CD4-positive, alpha-beta T cell (primary cell): Measurements from ENCODE around the gene GALNTL6. TPM values are rescaled to one million over a fixed set of nuclear protein-coding genes. Genes with fewer than 3 reads are reported as not detected.

Source experiments
- ATAC-seq: fragments of 200-7000 bp; cut with Tn5 transposase; one replicate; pipeline ENCODE4 v1.10.0; 2022; ENCODE audit warnings: mild to moderate bottlenecking; ENCODE audit not compliant: poor library complexity
- CTCF ChIA-PET: fragments of 350-600 bp; sonication (Branson Sonifier 250); formaldehyde crosslinking; loops from one replicate; lab custom pipeline; 2021; ENCODE audit warnings: antibody characterized with exemption, inconsistent platforms; lab: Charles Lee
- POLR2A ChIA-PET: fragments of 350-600 bp; sonication (Branson Sonifier 250); formaldehyde crosslinking; loops from one replicate; lab custom pipeline; 2021; ENCODE audit warnings: antibody characterized with exemption, inconsistent platforms; lab: Charles Lee
- DNase-seq, 14 experiments: peaks; one replicate each; pipeline ENCODE4 v3.0.0-alpha.2; 2013 to 2020; ENCODE audit warnings: mixed read lengths in 2 of 14
- H3K27ac ChIP-seq, 2 donors: one replicate each; pipeline versions ENCODE4 v1.5.1 to v1.7.0; 2013; ENCODE audit warnings: low read length in 2 of 2, low read depth in 1 of 2, mild to moderate bottlenecking in 1 of 2
- H3K27me3 ChIP-seq, 2 experiments: 1 replicate in 1 of 2; 2 replicates in 1 of 2; pipeline versions ENCODE4 v1.6.1 to v1.7.0; 2013; ENCODE audit warnings: low read length in 2 of 2, control low read depth in 1 of 2, mild to moderate bottlenecking in 1 of 2, moderate library complexity in 1 of 2; ENCODE audit not compliant: insufficient read depth in 2 of 2, control insufficient read depth in 1 of 2
- H3K36me3 ChIP-seq: one replicate; pipeline ENCODE4 v1.6.1; 2013; ENCODE audit warnings: low read length, control low read depth; ENCODE audit not compliant: insufficient read depth
- H3K4me1 ChIP-seq: one replicate; pipeline ENCODE4 v1.6.1; 2013; ENCODE audit warnings: low read length, control low read depth; ENCODE audit not compliant: insufficient read depth
- H3K4me3 ChIP-seq: one replicate; pipeline ENCODE4 v1.5.1; 2013; ENCODE audit warnings: mild to moderate bottlenecking, low read length, moderate library complexity
- H3K9me3 ChIP-seq, 2 experiments: 1 replicate in 1 of 2; 2 replicates in 1 of 2; pipeline versions ENCODE4 v1.6.1 to v1.7.0; 2013; ENCODE audit warnings: low read length in 2 of 2, mild to moderate bottlenecking in 2 of 2, control low read depth in 1 of 2, moderate library complexity in 1 of 2; ENCODE audit not compliant: control insufficient read depth in 1 of 2, insufficient read depth in 1 of 2
- H3K27ac Mint-ChIP-seq: one replicate; pipeline ENCODE4 v1.8.0; 2020; ENCODE audit warnings: mixed read lengths
- H3K27me3 Mint-ChIP-seq: one replicate; pipeline ENCODE4 v1.8.0; 2021; ENCODE audit warnings: mixed read lengths
- H3K36me3 Mint-ChIP-seq: one replicate; pipeline ENCODE4 v1.8.0; 2021; ENCODE audit warnings: low read depth, mixed read lengths
- H3K4me1 Mint-ChIP-seq: one replicate; pipeline ENCODE4 v1.8.0; 2021; ENCODE audit warnings: low read depth, mixed read lengths
- H3K4me3 Mint-ChIP-seq: one replicate; pipeline ENCODE4 v1.8.0; 2020; ENCODE audit warnings: mild to moderate bottlenecking, mixed read lengths
- H3K9me3 Mint-ChIP-seq: one replicate; pipeline ENCODE4 v1.8.0; 2020; ENCODE audit warnings: mixed read lengths
- intact Hi-C, 2 experiments: fragments of 100-400 bp; cut with DNase I in 1 of 2; cut with micrococcal nuclease in 1 of 2; formaldehyde crosslinking; loops; one replicate each; pipeline versions ENCODE4 v1.15.1 to v1.9.0; 2023 to 2025; cut with DNase I, micrococcal nuclease
- total RNA-seq, 174 experiments: library from RNA in 2 of 174; stranded (reverse) in 2 of 174; gene quantifications; one replicate each; pipeline ENCODE4 v1.2.3 and lab custom pipeline; 2021 to 2026
- TF ChIP-seq, protein P1 (sequence below): fragments of 200-600 bp; IDR thresholded peaks from one replicate; pipeline ENCODE4 v1.8.0; 2022; ENCODE audit warnings: antibody characterized with exemption, mild to moderate bottlenecking

Gene GALNTL6
- total RNA-seq, 2 experiments from 2014 or later: not detected

DNA sequence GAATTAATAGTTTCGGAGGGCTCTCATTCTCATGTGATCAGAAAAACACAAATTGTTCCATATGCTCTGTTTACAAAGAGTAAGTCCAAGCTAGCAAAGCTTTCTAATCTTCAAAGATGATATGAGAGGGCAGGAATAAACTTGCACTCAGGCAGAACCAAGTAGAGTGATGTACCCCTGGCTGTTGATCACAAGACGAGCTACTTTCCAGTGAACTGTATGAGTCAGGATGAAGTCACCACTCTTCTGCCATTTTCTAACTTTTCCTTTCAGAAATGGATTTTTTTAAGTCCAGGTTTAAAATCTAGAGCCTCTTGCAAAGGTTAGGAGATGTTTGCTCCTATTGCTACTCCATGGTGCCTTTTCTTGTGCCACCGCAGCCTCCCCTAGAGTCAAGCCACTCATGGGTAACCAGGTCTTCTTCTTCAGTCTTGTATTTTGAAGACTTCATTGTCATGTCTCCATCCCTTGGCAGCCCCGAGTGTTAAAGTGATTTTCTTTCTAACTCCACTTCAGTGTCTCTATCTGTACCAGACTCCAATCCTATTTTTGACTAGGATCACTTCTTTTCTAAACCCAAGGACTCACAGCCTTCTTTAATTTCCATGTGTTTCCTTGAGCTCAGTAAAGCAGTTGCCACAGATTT is 1183.5 kb downstream of the GALNTL6 start:
- Mint-ChIP-seq H3K36me3 (no peaks in the 10 kb centered on the region), H3K4me1 (no peaks in the 10 kb centered on the region), H3K9me3 (no peaks in the 10 kb centered on the region), H3K4me3 (no peak overlapping the region), H3K27ac (no peak overlapping the region), H3K27me3 (peaks cover 27% of the 10 kb centered on the region)
- TF ChIP-seq, protein P1, sequence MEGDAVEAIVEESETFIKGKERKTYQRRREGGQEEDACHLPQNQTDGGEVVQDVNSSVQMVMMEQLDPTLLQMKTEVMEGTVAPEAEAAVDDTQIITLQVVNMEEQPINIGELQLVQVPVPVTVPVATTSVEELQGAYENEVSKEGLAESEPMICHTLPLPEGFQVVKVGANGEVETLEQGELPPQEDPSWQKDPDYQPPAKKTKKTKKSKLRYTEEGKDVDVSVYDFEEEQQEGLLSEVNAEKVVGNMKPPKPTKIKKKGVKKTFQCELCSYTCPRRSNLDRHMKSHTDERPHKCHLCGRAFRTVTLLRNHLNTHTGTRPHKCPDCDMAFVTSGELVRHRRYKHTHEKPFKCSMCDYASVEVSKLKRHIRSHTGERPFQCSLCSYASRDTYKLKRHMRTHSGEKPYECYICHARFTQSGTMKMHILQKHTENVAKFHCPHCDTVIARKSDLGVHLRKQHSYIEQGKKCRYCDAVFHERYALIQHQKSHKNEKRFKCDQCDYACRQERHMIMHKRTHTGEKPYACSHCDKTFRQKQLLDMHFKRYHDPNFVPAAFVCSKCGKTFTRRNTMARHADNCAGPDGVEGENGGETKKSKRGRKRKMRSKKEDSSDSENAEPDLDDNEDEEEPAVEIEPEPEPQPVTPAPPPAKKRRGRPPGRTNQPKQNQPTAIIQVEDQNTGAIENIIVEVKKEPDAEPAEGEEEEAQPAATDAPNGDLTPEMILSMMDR: no peak
- intact Hi-C loops: no loop called here
- Histone ChIP-seq H3K27ac (no peak overlapping the region), H3K36me3 (no peaks in the 10 kb centered on the region), H3K4me3 (no peak overlapping the region), H3K27me3 (peaks cover 0 to 3% of the 10 kb centered on the region in 2 experiments), H3K9me3 (no peaks in the 10 kb centered on the region), H3K4me1 (no peaks in the 10 kb centered on the region)
- ATAC-seq (no peak), DNase-seq (no peak)
- POLR2A ChIA-PET: no interaction called here
- CTCF ChIA-PET: no interaction called here

DNA sequence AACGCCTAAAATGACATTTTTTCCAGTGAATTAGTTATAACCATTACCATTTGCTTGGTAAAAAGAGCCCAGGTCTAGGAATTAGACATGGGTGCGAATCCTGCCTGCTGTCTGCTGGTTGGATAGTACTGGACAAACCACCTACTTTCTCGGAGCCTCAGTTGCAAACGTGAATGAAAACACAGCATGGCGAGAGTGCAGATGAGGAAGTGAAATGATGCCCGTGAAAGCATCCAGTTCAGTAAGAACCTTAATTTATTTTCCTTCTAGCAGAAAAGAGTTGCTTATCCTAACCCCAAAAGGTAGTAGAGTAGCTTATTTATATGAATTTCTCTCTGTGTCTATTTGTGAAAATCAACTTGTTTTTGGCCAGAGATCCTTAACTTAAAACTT is 1184.0 kb downstream of the GALNTL6 start:
- no peaks in the 10 kb centered on the region for H3K4me1 ChIP-seq
- no peak overlapping the region for H3K4me3 Mint-ChIP-seq
- ChIA-PET POLR2A (no interaction called here), CTCF (no interaction called here)
- H3K27me3 ChIP-seq: peaks cover 0 to 3% of the 10 kb centered on the region in 2 experiments
- intact Hi-C loops: no loop called here
- TF ChIP-seq, protein P1: no peak
- H3K27me3 Mint-ChIP-seq: peaks cover 27% of the 10 kb centered on the region
- no peak overlapping the region for H3K4me3 ChIP-seq
- no peaks in the 10 kb centered on the region for H3K36me3 Mint-ChIP-seq
- no peaks in the 10 kb centered on the region for H3K9me3 ChIP-seq
- no peaks in the 10 kb centered on the region for H3K4me1 Mint-ChIP-seq
- H3K36me3 ChIP-seq: no peaks in the 10 kb centered on the region
- DNase-seq (no peak), ATAC-seq (no peak)
- H3K27ac Mint-ChIP-seq: no peak overlapping the region
- no peak overlapping the region for H3K27ac ChIP-seq
- H3K9me3 Mint-ChIP-seq: no peaks in the 10 kb centered on the region

DNA sequence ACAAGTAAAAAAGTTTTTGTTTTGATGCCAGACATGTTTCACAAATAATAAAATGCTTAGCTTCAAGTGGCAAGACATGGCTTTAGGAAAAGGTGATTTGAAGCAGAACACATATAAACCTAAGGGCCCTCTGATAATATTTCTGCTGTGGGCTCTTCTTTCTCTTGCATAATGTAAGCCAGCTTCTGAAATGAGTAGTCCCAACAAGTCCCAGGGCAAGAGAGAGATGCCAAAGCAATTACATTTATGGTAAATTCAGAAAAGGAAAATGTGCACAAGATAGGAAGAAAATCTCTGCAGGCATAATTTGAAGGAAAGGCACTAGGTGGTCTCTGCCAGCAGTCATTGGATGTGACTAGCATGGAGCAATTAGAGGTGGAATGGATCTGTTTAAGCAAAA is 1184.7 kb downstream of the GALNTL6 start:
- H3K27me3 ChIP-seq: peaks cover 0 to 3% of the 10 kb centered on the region in 2 experiments
- no peaks in the 10 kb centered on the region for H3K9me3 ChIP-seq
- intact Hi-C loops: no loop called here
- H3K27me3 Mint-ChIP-seq: peaks cover 27% of the 10 kb centered on the region
- no peaks in the 10 kb centered on the region for H3K9me3 Mint-ChIP-seq
- ChIA-PET CTCF (no interaction called here), POLR2A (no interaction called here)
- no peaks in the 10 kb centered on the region for H3K36me3 ChIP-seq
- H3K27ac ChIP-seq: no peak overlapping the region
- DNase-seq: no peak
- no peak overlapping the region for H3K4me3 ChIP-seq
- H3K36me3 Mint-ChIP-seq: no peaks in the 10 kb centered on the region
- ATAC-seq: no peak
- no peaks in the 10 kb centered on the region for H3K4me1 Mint-ChIP-seq
- TF ChIP-seq, protein P1: no peak
- H3K4me3 Mint-ChIP-seq: no peak overlapping the region
- H3K27ac Mint-ChIP-seq: no peak overlapping the region
- no peaks in the 10 kb centered on the region for H3K4me1 ChIP-seq
